SK-N-SH (cell line): ENCODE data around the gene SSB. TPM values are rescaled to one million over a fixed set of nuclear protein-coding genes. Genes with fewer than 3 reads are reported as not detected.
"Not testable (repeated sequence)": the region's sequence is repeated elsewhere in the genome, so short reads cannot be mapped to it uniquely, and the experiment has no call there.

ENCODE experiments used
- CTCF ChIA-PET: fragments of 300-600, 350-600 bp; formaldehyde crosslinking; extraction: SDS; loops from one replicate; lab custom pipeline; 2021; lab: Yijun Ruan, JAX
- POLR2A ChIA-PET: fragments of 350-600 bp; sonication (Branson Sonifier 250); formaldehyde crosslinking; extraction: SDS; loops from one replicate; lab custom pipeline; 2020; ENCODE audit warnings: antibody characterized with exemption, inconsistent platforms; lab: Yijun Ruan, JAX
- DNase-seq: peaks from one replicate; pipeline ENCODE4 v3.0.0; 2012
- H2AFZ ChIP-seq: fragments of 200-600 bp; sonication (generic); 2 replicates; pipeline ENCODE4 v1.8.1; 2016; ENCODE audit warnings: antibody characterized with exemption, mild to moderate bottlenecking, low read depth
- H3F3A ChIP-seq: fragments of 200-600 bp; sonication (generic); replicated peaks from 2 replicates; pipeline ENCODE3; 2016; ENCODE audit warnings: antibody characterized with exemption, mild to moderate bottlenecking; ENCODE audit not compliant: insufficient read depth
- H3K27ac ChIP-seq, 2 experiments: fragments of 200-500 bp in 1 of 2; fragments of 200-600 bp in 1 of 2; sonication (Bioruptor generic) in 1 of 2; sonication (generic), shearing (Covaris generic) in 1 of 2; 2 replicates each; pipeline versions ENCODE4 v1.5.1 to v1.6.1; 2014 to 2016; ENCODE audit warnings: low read depth in 2 of 2, inconsistent platforms in 1 of 2, low read length in 1 of 2, mild to moderate bottlenecking in 1 of 2, mixed read lengths in 1 of 2
- H3K27me3 ChIP-seq: fragments of 200-600 bp; sonication (generic), shearing (Covaris generic); 2 replicates; pipeline ENCODE4 v1.6.1; 2016; ENCODE audit warnings: mixed run types; ENCODE audit not compliant: insufficient read depth
- H3K36me3 ChIP-seq, 2 experiments: fragments of 200-500 bp in 1 of 2; fragments of 200-600 bp in 1 of 2; sonication (Bioruptor generic) in 1 of 2; sonication (generic) in 1 of 2; replicated peaks in 1 of 2; 2 replicates each; pipeline versions ENCODE3 to v1.5.1; 2014 to 2016; ENCODE audit warnings: low read length in 1 of 2, mild to moderate bottlenecking in 1 of 2; ENCODE audit not compliant: insufficient read depth in 2 of 2, control insufficient read depth in 1 of 2
- H3K4me1 ChIP-seq, 2 experiments: fragments of 200-500 bp in 1 of 2; fragments of 200-600 bp in 1 of 2; sonication (Bioruptor generic) in 1 of 2; sonication (generic), shearing (Covaris generic) in 1 of 2; 2 replicates each; pipeline versions ENCODE4 v1.5.1 to v1.6.1; 2014 to 2016; ENCODE audit warnings: low read depth in 1 of 2, low read length in 1 of 2, mixed run types in 1 of 2; ENCODE audit not compliant: insufficient read depth in 2 of 2, control insufficient read depth in 1 of 2
- H3K4me2 ChIP-seq: fragments of 200-600 bp; sonication (generic), shearing (Covaris generic); 2 replicates; pipeline ENCODE4 v1.6.1; 2017; ENCODE audit warnings: mixed run types
- H3K4me3 ChIP-seq, 2 experiments: fragments of 200-500 bp in 1 of 2; fragments of 200-600 bp in 1 of 2; sonication (Bioruptor generic) in 1 of 2; sonication (generic), shearing (Covaris generic) in 1 of 2; 2 replicates each; pipeline versions ENCODE4 v1.5.1 to v1.8.1; 2014 to 2016; ENCODE audit warnings: low read depth in 2 of 2, inconsistent platforms in 1 of 2, low read length in 1 of 2, mild to moderate bottlenecking in 1 of 2, mixed read lengths in 1 of 2, moderate library complexity in 1 of 2
- H3K79me2 ChIP-seq: fragments of 200-600 bp; sonication (generic); 2 replicates; pipeline ENCODE4 v1.8.1; 2017; ENCODE audit warnings: mild to moderate bottlenecking; ENCODE audit not compliant: insufficient read depth
- H3K9ac ChIP-seq: fragments of 200-600 bp; sonication (generic); 2 replicates; pipeline ENCODE4 v1.6.1; 2017; ENCODE audit warnings: mixed run types
- H3K9me2 ChIP-seq: fragments of 200-600 bp; sonication (generic); 2 replicates; pipeline ENCODE4 v1.6.1; 2017; ENCODE audit warnings: mixed run types
- H3K9me3 ChIP-seq: fragments of 200-600 bp; sonication (generic); 2 replicates; pipeline ENCODE4 v1.6.1; 2017; ENCODE audit warnings: mixed run types, mild to moderate bottlenecking, moderate library complexity
- H4K20me1 ChIP-seq: fragments of 200-600 bp; sonication (generic); 2 replicates; pipeline ENCODE4 v1.6.1; 2017; ENCODE audit warnings: mild to moderate bottlenecking, mixed run types; ENCODE audit not compliant: insufficient read depth
- CHD2 ChIP-seq: fragments of 150-350 bp; IDR thresholded peaks from 2 replicates; pipeline ENCODE4 v1.6.1; 2018; ENCODE audit warnings: low read length; ENCODE audit not compliant: partially characterized antibody
- NRF1 ChIP-seq: IDR thresholded peaks from 2 replicates; pipeline ENCODE4 v1.6.1; 2012; ENCODE audit warnings: low read depth, mild to moderate bottlenecking, low read length
- TEAD4 ChIP-seq: IDR thresholded peaks from 2 replicates; pipeline ENCODE4 v1.4.0; 2012; ENCODE audit warnings: mild to moderate bottlenecking, borderline replicate concordance; ENCODE audit not compliant: insufficient read depth
- WGBS: methylation state at CpG from one replicate; pipeline ENCODE4 v1.1.6; 2017; ENCODE audit warnings: low lambda C conversion rate; 5-methylcytosine and 5-hydroxymethylcytosine counted together
- polyA plus RNA-seq, 3 experiments: library from polyadenylated mRNA; depleted of rRNA; stranded (reverse); fragments of >200 nt; gene quantifications; 2 replicates each; pipeline ENCODE4 v1.2.3, GENCODE V29; 2012
- TF ChIP-seq, protein P1 (sequence below): IDR thresholded peaks from 2 replicates; pipeline ENCODE4 v1.4.0; 2012; ENCODE audit warnings: low read depth, borderline replicate concordance
- TF ChIP-seq, protein P2 (sequence below): IDR thresholded peaks from 2 replicates; pipeline ENCODE4; 2012
- TF ChIP-seq, protein P3 (sequence below): IDR thresholded peaks from 2 replicates; pipeline ENCODE4 v1.4.0; 2012; ENCODE audit warnings: low read depth

SSB gene
- polyA plus RNA-seq, 1 of the 3 experiments (the other 2 are of a cell fraction), result 60.8 TPM

- TF ChIP-seq, protein P1, sequence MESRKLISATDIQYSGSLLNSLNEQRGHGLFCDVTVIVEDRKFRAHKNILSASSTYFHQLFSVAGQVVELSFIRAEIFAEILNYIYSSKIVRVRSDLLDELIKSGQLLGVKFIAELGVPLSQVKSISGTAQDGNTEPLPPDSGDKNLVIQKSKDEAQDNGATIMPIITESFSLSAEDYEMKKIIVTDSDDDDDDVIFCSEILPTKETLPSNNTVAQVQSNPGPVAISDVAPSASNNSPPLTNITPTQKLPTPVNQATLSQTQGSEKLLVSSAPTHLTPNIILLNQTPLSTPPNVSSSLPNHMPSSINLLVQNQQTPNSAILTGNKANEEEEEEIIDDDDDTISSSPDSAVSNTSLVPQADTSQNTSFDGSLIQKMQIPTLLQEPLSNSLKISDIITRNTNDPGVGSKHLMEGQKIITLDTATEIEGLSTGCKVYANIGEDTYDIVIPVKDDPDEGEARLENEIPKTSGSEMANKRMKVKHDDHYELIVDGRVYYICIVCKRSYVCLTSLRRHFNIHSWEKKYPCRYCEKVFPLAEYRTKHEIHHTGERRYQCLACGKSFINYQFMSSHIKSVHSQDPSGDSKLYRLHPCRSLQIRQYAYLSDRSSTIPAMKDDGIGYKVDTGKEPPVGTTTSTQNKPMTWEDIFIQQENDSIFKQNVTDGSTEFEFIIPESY, result no peak
- no peak for TF ChIP-seq TEAD4
- TF ChIP-seq, protein P2, sequence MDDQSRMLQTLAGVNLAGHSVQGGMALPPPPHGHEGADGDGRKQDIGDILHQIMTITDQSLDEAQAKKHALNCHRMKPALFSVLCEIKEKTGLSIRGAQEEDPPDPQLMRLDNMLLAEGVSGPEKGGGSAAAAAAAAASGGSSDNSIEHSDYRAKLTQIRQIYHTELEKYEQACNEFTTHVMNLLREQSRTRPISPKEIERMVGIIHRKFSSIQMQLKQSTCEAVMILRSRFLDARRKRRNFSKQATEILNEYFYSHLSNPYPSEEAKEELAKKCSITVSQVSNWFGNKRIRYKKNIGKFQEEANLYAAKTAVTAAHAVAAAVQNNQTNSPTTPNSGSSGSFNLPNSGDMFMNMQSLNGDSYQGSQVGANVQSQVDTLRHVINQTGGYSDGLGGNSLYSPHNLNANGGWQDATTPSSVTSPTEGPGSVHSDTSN, result no peak
- TF ChIP-seq CHD2, result no peak
- H3K9me3 ChIP-seq, result no peaks in the 10 kb centered on the region
- H3K27ac ChIP-seq, result no peak overlapping the region
- 94% methylated on average over 2 of the region's 2 CpGs for WGBS
- ChIA-PET CTCF (no interaction called here), POLR2A (no interaction called here)
- H3K79me2 ChIP-seq, result no peaks in the 10 kb centered on the region
- H3K4me3 ChIP-seq, result no peak overlapping the region
- no peaks in the 10 kb centered on the region for H4K20me1 ChIP-seq
- H3K4me1 ChIP-seq, result no peaks in the 10 kb centered on the region; a peak in 1 of 4 replicates
- no peaks in the 10 kb centered on the region for H3K9me2 ChIP-seq
- no peaks in the 10 kb centered on the region for H3F3A ChIP-seq
- H3K27me3 ChIP-seq, result no peaks in the 10 kb centered on the region
- H3K36me3 ChIP-seq, result no peaks in the 10 kb centered on the region
- DNase-seq, result no peak
- no peak overlapping the region for H2AFZ ChIP-seq
- H3K9ac ChIP-seq, result no peak overlapping the region
- H3K4me2 ChIP-seq, result no peak overlapping the region
Observed at GRCh38 chr2:169757778-169758177, 40.9 kb upstream of the SSB start.

DNA sequence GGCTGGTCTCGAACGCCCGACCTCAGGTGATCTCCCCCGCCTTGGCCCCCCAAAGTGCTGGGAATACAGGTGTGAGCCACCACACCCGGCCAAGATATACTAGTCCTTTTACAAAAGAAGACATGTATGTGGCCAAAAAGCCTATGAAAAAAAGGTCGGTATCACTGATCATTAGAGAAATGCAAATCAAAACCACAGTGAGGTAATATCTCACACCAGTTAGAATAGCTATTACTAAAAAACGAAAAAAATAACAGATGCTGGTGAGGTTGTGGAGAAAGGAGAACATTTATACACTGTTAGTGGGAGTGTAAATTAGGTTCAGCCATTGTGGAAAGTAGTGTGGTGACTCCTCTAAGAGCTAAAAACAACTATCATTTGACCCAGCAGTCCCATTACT is 38.7 kb upstream of the SSB start:
- Histone ChIP-seq H3K27ac (no peak overlapping the region), H3K4me1 (no peaks in the 10 kb centered on the region; a peak in 1 of 4 replicates), H3K36me3 (no peaks in the 10 kb centered on the region), H3F3A (no peaks in the 10 kb centered on the region), H3K4me2 (no peak overlapping the region), H3K9ac (no peak overlapping the region), H4K20me1 (no peaks in the 10 kb centered on the region), H2AFZ (no peak overlapping the region), H3K79me2 (no peaks in the 10 kb centered on the region), H3K9me3 (no peaks in the 10 kb centered on the region), H3K4me3 (no peak overlapping the region), H3K9me2 (no peaks in the 10 kb centered on the region), H3K27me3 (no peaks in the 10 kb centered on the region)
- POLR2A ChIA-PET, result no interaction called here
- 69% methylated on average over 7 of the region's 7 CpGs for WGBS
- CTCF ChIA-PET, result interaction anchor here (1.9 kb wide), 1 partner anchor 67 kb away, joined by 6 read pairs; no protein-coding TSS in a partner anchor
- DNase-seq, result no peak
- TF ChIP-seq, protein P3, sequence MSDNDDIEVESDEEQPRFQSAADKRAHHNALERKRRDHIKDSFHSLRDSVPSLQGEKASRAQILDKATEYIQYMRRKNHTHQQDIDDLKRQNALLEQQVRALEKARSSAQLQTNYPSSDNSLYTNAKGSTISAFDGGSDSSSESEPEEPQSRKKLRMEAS, result no peak
- no peak for TF ChIP-seq NRF1
- no peak for TF ChIP-seq TEAD4

GRCh38 chr2:169760798-169761197 is 37.9 kb upstream of the SSB start:
- H3K79me2 ChIP-seq, H3K4me3 ChIP-seq, H3K9ac ChIP-seq, H3K36me3 ChIP-seq, CTCF ChIA-PET, DNase-seq, H3K27ac ChIP-seq, POLR2A ChIA-PET, H3F3A ChIP-seq, H3K27me3 ChIP-seq, H2AFZ ChIP-seq, H3K4me1 ChIP-seq, H3K4me2 ChIP-seq, H3K9me2 ChIP-seq, H3K9me3 ChIP-seq, H4K20me1 ChIP-seq: not testable (repeated sequence)
- 94% methylated on average over 3 of the region's 3 CpGs for WGBS
